Muscle layer of duodenum (tissue), 2 donors: ENCODE data around the gene ATRIP.
A peak's percentile ranks its signal among the peaks of the same experiment; 100 is the strongest.
"Not testable (repeated sequence)": the region's sequence is repeated elsewhere in the genome, so short reads cannot be mapped to it uniquely, and the experiment has no call there.

ENCODE experiments used
- H3K27ac ChIP-seq: one replicate; pipeline ENCODE4 v1.7.0; 2013; ENCODE audit warnings: mild to moderate bottlenecking, low read length
- H3K27me3 ChIP-seq: one replicate; pipeline ENCODE4 v1.7.0; 2013; ENCODE audit warnings: low read depth, mild to moderate bottlenecking, control low read depth, low read length
- H3K36me3 ChIP-seq, 2 donors: one replicate each; pipeline ENCODE4 v1.7.0; 2013; ENCODE audit warnings: low read length in 2 of 2, control low read depth in 1 of 2, mild to moderate bottlenecking in 1 of 2; ENCODE audit not compliant: insufficient read depth in 2 of 2, control insufficient read depth in 1 of 2
- H3K4me1 ChIP-seq, 2 donors: one replicate each; pipeline ENCODE4 v1.7.0; 2013; ENCODE audit warnings: low read length in 2 of 2, mild to moderate bottlenecking in 2 of 2, control low read depth in 1 of 2, moderate library complexity in 1 of 2; ENCODE audit not compliant: insufficient read depth in 2 of 2, control insufficient read depth in 1 of 2
- H3K4me3 ChIP-seq, 2 donors: one replicate each; pipeline ENCODE4 v1.7.0; 2013; ENCODE audit warnings: low read length in 2 of 2, low read depth in 1 of 2, mild to moderate bottlenecking in 1 of 2
- H3K9me3 ChIP-seq, 2 donors: one replicate each; pipeline ENCODE4 v1.7.0; 2013; ENCODE audit warnings: low read length in 2 of 2, control low read depth in 1 of 2, mild to moderate bottlenecking in 1 of 2; ENCODE audit not compliant: control insufficient read depth in 1 of 2
- donor health status: healthy.

Gene ATRIP

DNA sequence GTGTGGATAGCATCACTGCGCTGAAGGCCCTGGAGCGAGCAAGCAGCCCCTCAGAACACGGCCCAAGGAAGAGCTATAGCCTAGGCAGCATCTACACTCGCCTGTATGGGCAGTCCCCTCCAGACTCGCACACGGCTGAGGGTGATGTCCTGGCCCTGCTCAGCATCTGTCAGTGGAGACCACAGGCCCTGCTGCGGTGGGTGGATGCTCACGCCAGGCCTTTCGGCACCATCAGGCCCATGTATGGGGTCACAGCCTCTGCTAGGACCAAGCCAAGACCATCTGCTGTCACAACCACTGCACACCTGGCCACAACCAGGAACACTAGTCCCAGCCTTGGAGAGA lies 20.5 kb downstream of the ATRIP start:
- no peaks in the 10 kb centered on the region for H3K27me3 ChIP-seq
- H3K4me3 ChIP-seq, result peak overlapping the region; percentile 68 to 80
- peaks cover 27 to 67% of the 10 kb centered on the region in 2 donors for H3K4me1 ChIP-seq
- peak overlapping the region; percentile 99 for H3K27ac ChIP-seq
- H3K9me3 ChIP-seq, result no peaks in the 10 kb centered on the region
- H3K36me3 ChIP-seq, result peaks cover 20 to 41% of the 10 kb centered on the region in 2 donors

DNA sequence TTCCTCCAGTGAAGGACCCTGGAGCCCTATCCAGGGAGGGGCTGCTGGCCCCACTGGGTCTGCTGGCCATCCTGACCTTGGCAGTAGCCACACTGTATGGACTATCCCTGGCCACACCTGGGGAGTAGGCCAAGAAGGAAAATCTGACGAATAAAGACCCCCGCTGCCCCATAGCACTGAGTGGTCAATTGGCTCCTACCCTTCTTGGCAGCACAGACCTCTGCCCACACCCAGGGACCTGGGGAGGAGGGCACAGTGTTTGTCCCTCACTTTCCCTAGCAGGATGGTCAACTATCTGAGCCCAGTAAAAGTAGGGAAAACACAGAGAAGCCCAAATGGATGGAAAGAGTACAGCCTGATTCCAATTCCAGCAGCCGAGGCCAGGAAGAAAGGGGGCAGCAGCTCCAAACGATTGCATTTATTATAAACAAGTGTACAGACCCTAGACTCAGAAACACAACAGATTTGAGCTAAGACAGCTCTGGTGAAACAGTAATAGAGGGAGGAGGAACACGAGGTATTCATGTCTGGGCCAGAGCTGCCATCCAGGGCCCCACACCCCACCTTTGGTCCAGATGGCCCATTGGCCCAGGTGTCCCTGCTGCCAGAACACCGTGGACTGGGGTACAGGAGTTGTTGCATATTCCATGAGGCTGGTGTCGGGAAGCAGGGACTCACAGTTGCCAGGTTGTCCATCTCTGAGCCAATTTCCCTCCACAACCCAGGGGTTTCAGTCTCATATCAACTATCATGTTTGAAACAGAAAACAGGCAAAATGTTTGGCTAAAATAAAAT lies 21.1 kb downstream of the ATRIP start:
- Histone ChIP-seq H3K27ac (peak overlapping the region; percentile 99), H3K9me3 (no peaks in the 10 kb centered on the region), H3K4me1 (peaks cover 27 to 67% of the 10 kb centered on the region in 2 donors), H3K4me3 (peak overlapping the region; percentile 68 to 80), H3K27me3 (no peaks in the 10 kb centered on the region), H3K36me3 (peaks cover 20 to 41% of the 10 kb centered on the region in 2 donors)

- Histone ChIP-seq H3K27ac (peak overlapping the region; percentile 99), H3K4me3 (no peak overlapping the region)
Measured at GRCh38 chr3:48468329-48468731, 21.8 kb downstream of the ATRIP start.

GRCh38 chr3:48469046-48469915 lies 22.7 kb downstream of the ATRIP start:
- Histone ChIP-seq H3K36me3 (peaks cover 18 to 37% of the 10 kb centered on the region in 2 donors), H3K9me3 (no peaks in the 10 kb centered on the region), H3K4me1 (peaks cover 31 to 72% of the 10 kb centered on the region in 2 donors), H3K27me3 (no peaks in the 10 kb centered on the region), H3K27ac (no peak overlapping the region), H3K4me3 (no peak overlapping the region)

More at GRCh38 chr3:48468329-48468731, 21.8 kb downstream of the ATRIP start:
- H3K36me3 ChIP-seq, result peaks cover 18 to 45% of the 10 kb centered on the region in 2 donors
- no peaks in the 10 kb centered on the region for H3K9me3 ChIP-seq
- H3K4me1 ChIP-seq, result peaks cover 28 to 68% of the 10 kb centered on the region in 2 donors
- H3K27me3 ChIP-seq, result no peaks in the 10 kb centered on the region

GRCh38 chr3:48470286-48470685 lies 23.7 kb downstream of the ATRIP start:
- no peaks in the 10 kb centered on the region for H3K27me3 ChIP-seq
- peak overlapping the region; percentile 45 for H3K27ac ChIP-seq
- peaks cover 27 to 64% of the 10 kb centered on the region in 2 donors for H3K4me1 ChIP-seq
- H3K36me3 ChIP-seq, result peaks cover 18 to 35% of the 10 kb centered on the region in 2 donors
- H3K4me3 ChIP-seq, result no peak overlapping the region
- H3K9me3 ChIP-seq, result no peaks in the 10 kb centered on the region

GRCh38 chr3:48472673-48472922 lies 26.1 kb downstream of the ATRIP start:
- Histone ChIP-seq H3K4me1 (peaks cover 18 to 49% of the 10 kb centered on the region in 2 donors), H3K27ac (peak overlapping the region; percentile 99), H3K9me3 (no peaks in the 10 kb centered on the region), H3K4me3 (peak overlapping the region; percentile 84 to 99), H3K27me3 (no peaks in the 10 kb centered on the region), H3K36me3 (peaks cover 12 to 27% of the 10 kb centered on the region in 2 donors)

GRCh38 chr3:48472923-48473616 lies 26.5 kb downstream of the ATRIP start:
- Histone ChIP-seq H3K4me3 (peak overlapping the region; percentile 84 to 99), H3K4me1 (peaks cover 13 to 44% of the 10 kb centered on the region in 2 donors), H3K27me3 (no peaks in the 10 kb centered on the region), H3K36me3 (peaks cover 7 to 26% of the 10 kb centered on the region in 2 donors), H3K27ac (peak overlapping the region; percentile 99), H3K9me3 (no peaks in the 10 kb centered on the region)

GRCh38 chr3:48473617-48473952 lies 27.0 kb downstream of the ATRIP start:
- Histone ChIP-seq H3K4me1 (peaks cover 9 to 39% of the 10 kb centered on the region in 2 donors), H3K27ac (peak overlapping the region; percentile 99), H3K36me3 (peaks cover 2 to 26% of the 10 kb centered on the region in 2 donors), H3K4me3 (peak overlapping the region in 1 of 2 donors; percentile 99), H3K9me3 (no peaks in the 10 kb centered on the region), H3K27me3 (no peaks in the 10 kb centered on the region)

- H3K4me1 ChIP-seq, result peaks cover 9 to 34% of the 10 kb centered on the region in 2 donors
- H3K4me3 ChIP-seq, H3K9me3 ChIP-seq, H3K27ac ChIP-seq, H3K27me3 ChIP-seq: not testable (repeated sequence)
- peaks cover 0 to 26% of the 10 kb centered on the region in 2 donors for H3K36me3 ChIP-seq
Measured at GRCh38 chr3:48474031-48474430, 27.5 kb downstream of the ATRIP start.

DNA sequence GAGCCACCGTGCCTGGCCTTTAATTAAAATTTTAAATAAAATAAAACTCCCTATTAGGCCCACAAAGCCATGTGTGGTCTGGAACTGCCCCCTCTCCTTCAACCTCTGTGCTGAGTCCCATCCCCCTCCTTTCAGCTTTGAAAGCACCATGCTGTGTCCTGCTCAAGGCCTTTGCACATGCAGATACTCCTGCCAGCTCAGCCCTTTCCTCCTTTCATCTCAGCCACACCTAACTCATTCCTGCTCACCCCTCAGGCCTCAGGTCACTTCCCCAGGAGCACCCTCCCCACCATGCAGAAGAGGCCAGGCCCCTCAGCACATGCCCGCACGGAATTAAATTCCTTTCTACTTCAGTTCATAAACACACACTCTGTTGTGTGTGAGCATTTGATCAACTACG lies 28.1 kb downstream of the ATRIP start:
- Histone ChIP-seq H3K36me3 (peaks cover 0 to 21% of the 10 kb centered on the region in 2 donors), H3K27me3 (no peaks in the 10 kb centered on the region), H3K4me1 (peaks cover 9 to 29% of the 10 kb centered on the region in 2 donors), H3K9me3 (no peaks in the 10 kb centered on the region), H3K27ac (no peak overlapping the region), H3K4me3 (no peak overlapping the region)

- no peaks in the 10 kb centered on the region for H3K9me3 ChIP-seq
- H3K36me3 ChIP-seq, result peaks cover 0 to 21% of the 10 kb centered on the region in 2 donors
- H3K4me1 ChIP-seq, result peaks cover 5 to 23% of the 10 kb centered on the region in 2 donors
- H3K4me3 ChIP-seq, result no peak overlapping the region
- no peaks in the 10 kb centered on the region for H3K27me3 ChIP-seq
- no peak overlapping the region for H3K27ac ChIP-seq
Measured at GRCh38 chr3:48475188-48475587, 28.7 kb downstream of the ATRIP start.
